AG04449 (cell line): ENCODE measurements around the gene NNAT.

Experiments used
- CTCF ChIA-PET: fragments of 350-600 bp; formaldehyde crosslinking; extraction: SDS; loops from one replicate; lab custom pipeline; 2021; ENCODE audit warnings: antibody characterized with exemption; lab: Yijun Ruan, JAX
- POLR2A ChIA-PET: fragments of 400-600, 350-600 bp; formaldehyde crosslinking; extraction: SDS; loops from one replicate; lab custom pipeline; 2020; ENCODE audit warnings: antibody characterized with exemption, inconsistent platforms; lab: Yijun Ruan, JAX
- DNase-seq: peaks from one replicate; pipeline ENCODE4 v3.0.0-alpha.2; 2010; ENCODE audit warnings: low read depth, low spot score
- H3K4me3 ChIP-seq: 2 replicates; pipeline ENCODE4 v1.5.1; 2011; ENCODE audit warnings: low read depth, mild to moderate bottlenecking, control low read depth, low read length
- TF ChIP-seq, protein P1 (sequence below): IDR thresholded peaks from one replicate; pipeline ENCODE4 v1.5.1; 2011; ENCODE audit warnings: mild to moderate bottlenecking, moderate library complexity, low read length, control low read depth, inconsistent platforms; ENCODE audit not compliant: insufficient read depth; ENCODE audit errors: missing control alignments

Gene NNAT

DNA sequence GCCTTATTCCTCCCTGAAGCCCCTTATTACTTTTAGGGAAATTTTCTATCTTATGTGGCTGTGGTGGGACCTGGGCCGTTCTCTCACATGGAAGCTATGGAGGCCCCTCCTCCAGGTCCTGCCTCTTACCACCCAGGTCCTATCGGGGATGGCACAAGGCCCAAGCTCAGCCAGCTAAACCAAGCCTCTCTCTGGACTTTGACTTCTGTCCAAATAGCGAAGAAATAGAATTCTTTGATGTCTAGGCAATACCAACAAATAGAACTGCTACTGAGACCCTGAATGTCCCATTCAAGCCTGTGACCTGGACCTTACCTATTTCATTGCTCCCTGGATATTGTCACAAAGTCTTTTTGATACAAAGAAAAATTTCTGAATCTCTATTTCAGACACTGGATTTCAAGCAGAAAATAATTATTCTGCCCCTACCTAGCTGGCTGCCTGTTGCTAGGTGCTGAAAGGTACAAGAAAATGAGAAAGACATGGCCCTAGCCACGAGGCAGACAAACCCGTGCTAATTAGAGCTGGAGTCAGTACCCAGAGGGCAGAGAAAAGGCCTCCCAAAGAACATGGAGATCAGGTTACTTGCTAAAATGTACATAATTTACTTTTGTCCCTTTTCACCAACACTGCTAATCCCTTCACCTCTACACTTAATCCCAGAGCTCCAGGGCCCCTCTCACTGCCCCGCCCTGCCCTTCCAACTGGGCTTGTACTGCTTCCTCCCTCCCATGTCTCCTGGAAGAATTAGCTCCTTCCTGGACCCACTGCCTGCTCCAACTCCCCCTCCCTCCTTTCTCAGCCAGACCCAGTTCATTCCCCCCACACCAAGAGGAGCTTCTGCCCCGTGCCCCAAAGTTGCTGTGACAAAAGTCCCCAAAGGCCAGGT, 15.5 kb upstream of the NNAT start:
- no peak overlapping the region for H3K4me3 ChIP-seq
- TF ChIP-seq, protein P1, sequence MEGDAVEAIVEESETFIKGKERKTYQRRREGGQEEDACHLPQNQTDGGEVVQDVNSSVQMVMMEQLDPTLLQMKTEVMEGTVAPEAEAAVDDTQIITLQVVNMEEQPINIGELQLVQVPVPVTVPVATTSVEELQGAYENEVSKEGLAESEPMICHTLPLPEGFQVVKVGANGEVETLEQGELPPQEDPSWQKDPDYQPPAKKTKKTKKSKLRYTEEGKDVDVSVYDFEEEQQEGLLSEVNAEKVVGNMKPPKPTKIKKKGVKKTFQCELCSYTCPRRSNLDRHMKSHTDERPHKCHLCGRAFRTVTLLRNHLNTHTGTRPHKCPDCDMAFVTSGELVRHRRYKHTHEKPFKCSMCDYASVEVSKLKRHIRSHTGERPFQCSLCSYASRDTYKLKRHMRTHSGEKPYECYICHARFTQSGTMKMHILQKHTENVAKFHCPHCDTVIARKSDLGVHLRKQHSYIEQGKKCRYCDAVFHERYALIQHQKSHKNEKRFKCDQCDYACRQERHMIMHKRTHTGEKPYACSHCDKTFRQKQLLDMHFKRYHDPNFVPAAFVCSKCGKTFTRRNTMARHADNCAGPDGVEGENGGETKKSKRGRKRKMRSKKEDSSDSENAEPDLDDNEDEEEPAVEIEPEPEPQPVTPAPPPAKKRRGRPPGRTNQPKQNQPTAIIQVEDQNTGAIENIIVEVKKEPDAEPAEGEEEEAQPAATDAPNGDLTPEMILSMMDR = no peak
- POLR2A ChIA-PET = interaction anchor here (1.3 to 1.5 kb wide), 2 partner anchors 12 to 26 kb away, joined by 3 to 4 read pairs; no protein-coding TSS in a partner anchor
- no peak for DNase-seq
- CTCF ChIA-PET = interaction anchor here (1.0 to 1.3 kb wide), 2 partner anchors 12 to 236 kb away, joined by 3 read pairs; no protein-coding TSS in a partner anchor

- no peak for DNase-seq
- ChIA-PET POLR2A (interaction anchor here (1.3 to 1.5 kb wide), 2 partner anchors 12 to 25 kb away, joined by 3 to 4 read pairs; no protein-coding TSS in a partner anchor), CTCF (interaction anchor here (1.0 to 1.3 kb wide), 2 partner anchors 11 to 237 kb away, joined by 3 read pairs; no protein-coding TSS in a partner anchor)
- TF ChIP-seq, protein P1 = no peak
- no peak overlapping the region for H3K4me3 ChIP-seq
These were observed 14.8 kb upstream of the NNAT start for GRCh38 chr20:37506152-37506725.

- DNase-seq = no peak
- CTCF ChIA-PET = interaction anchor here (1.5 kb wide), 1 partner anchor 315 kb away, joined by 4 read pairs; no protein-coding TSS in a partner anchor
- POLR2A ChIA-PET = no interaction called here
- H3K4me3 ChIP-seq = no peak overlapping the region
- TF ChIP-seq, protein P1 = no peak
These were observed 10.8 kb upstream of the NNAT start for GRCh38 chr20:37510226-37510625.

DNA sequence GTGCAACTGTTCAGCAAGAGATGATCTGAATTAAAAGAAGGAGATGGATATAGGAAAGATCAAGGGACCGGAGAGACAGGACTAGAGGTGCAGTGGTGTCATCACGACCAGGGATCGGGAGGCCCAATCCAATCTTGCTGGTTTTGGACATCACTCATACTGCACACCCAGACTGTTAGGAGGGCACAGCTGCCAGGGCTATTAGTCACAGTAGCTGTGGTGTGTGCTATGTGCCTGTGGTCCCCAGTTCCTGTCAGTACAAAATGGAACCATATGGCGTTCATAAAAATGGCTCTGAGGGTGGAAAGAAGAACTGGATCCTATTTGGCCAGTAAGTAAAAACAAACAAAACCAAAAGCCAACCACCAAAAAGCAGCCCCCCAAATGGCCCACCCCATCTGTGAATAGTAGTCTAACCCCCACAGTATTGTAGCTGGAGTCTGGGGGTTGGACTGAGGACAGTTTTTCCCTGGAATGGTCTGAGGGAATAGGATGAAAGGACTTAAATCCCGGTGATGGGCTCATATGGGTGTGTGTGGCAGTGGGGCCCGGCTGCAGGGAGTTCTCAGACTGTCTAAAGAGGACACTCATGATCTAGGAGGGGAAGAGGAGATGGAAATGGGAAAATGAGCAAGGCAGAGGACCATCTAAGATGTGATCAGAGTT, 9.3 kb upstream of the NNAT start:
- H3K4me3 ChIP-seq = no peak overlapping the region
- POLR2A ChIA-PET = interaction anchor here (0.6 kb wide), 1 partner anchor 121 kb away, joined by 5 read pairs; no protein-coding TSS in a partner anchor
- CTCF ChIA-PET = interaction anchor here (0.8 to 1.5 kb wide), 3 partner anchors 9 to 316 kb away, joined by 3 to 4 read pairs (median 3); no protein-coding TSS in a partner anchor
- no peak for DNase-seq
- TF ChIP-seq, protein P1 = no peak

GRCh38 chr20:37513779-37514359, 7.2 kb upstream of the NNAT start:
- DNase-seq = no peak
- TF ChIP-seq, protein P1 = no peak
- CTCF ChIA-PET = interaction anchor here (1.4 kb wide), 2 partner anchors 17 to 21 kb away, joined by 3 to 4 read pairs; no protein-coding TSS in a partner anchor
- H3K4me3 ChIP-seq = no peak overlapping the region
- POLR2A ChIA-PET = interaction anchor here (0.5 to 1.5 kb wide), 2 partner anchors 14 to 302 kb away, joined by 3 to 4 read pairs; partner anchors contain the start of gene BLCAP
